Caco-2 (cell line): ENCODE measurements around the gene RALGDS. TPM values are rescaled to one million over a fixed set of nuclear protein-coding genes. Genes with fewer than 3 reads are reported as not detected.

Source experiments
- BruUV-seq: library from RNA; stranded (reverse); fragments of 400-500 nt; replicated peaks from 2 replicates; lab custom pipeline; 2021; lab: Mats Ljungman, UMichigan
- CTCF ChIA-PET: fragments of 300-600 bp; sonication (Branson Sonifier 250); formaldehyde crosslinking; loops from one replicate; lab custom pipeline; 2022; ENCODE audit warnings: antibody characterized with exemption; lab: Charles Lee
- POLR2A ChIA-PET: fragments of 300-600 bp; sonication (Branson Sonifier 250); formaldehyde crosslinking; loops from one replicate; lab custom pipeline; 2022; ENCODE audit warnings: antibody characterized with exemption; lab: Charles Lee
- DNase-seq, 2 experiments: peaks; one replicate each; pipeline versions ENCODE4 v3.0.0 to v3.0.0-alpha.2; 2020 to 2022
- H3K27me3 ChIP-seq: replicated peaks from 2 replicates; pipeline ENCODE4 v1.6.0; 2011; ENCODE audit warnings: low read length; ENCODE audit not compliant: control insufficient read depth, insufficient read depth
- H3K36me3 ChIP-seq: 2 replicates; pipeline ENCODE4 v1.5.1; 2011; ENCODE audit warnings: low read length; ENCODE audit not compliant: control insufficient read depth, insufficient read depth
- H3K4me1 ChIP-seq: fragments of 250-450 bp; sonication (Bioruptor Pico); 2 replicates; pipeline ENCODE4 v1.5.1; 2020; ENCODE audit warnings: mild to moderate bottlenecking
- H3K4me3 ChIP-seq: 2 replicates; pipeline ENCODE4 v1.5.1; 2011; ENCODE audit warnings: low read depth, mild to moderate bottlenecking, control low read depth, low read length
- H3K9me3 ChIP-seq: fragments of 250-450 bp; sonication (Bioruptor Pico); 2 replicates; pipeline ENCODE4 v1.5.1; 2020; ENCODE audit warnings: mild to moderate bottlenecking, moderate library complexity
- H3K27ac Mint-ChIP-seq: one replicate; pipeline ENCODE4 v1.8.0; 2022; ENCODE audit warnings: mixed read lengths; ENCODE audit not compliant: unreplicated experiment
- H3K27me3 Mint-ChIP-seq: one replicate; pipeline ENCODE4 v1.8.0; 2022; ENCODE audit warnings: mixed read lengths; ENCODE audit not compliant: insufficient read depth, unreplicated experiment
- H3K36me3 Mint-ChIP-seq: one replicate; pipeline ENCODE4 v1.8.0; 2022; ENCODE audit warnings: mild to moderate bottlenecking, mixed read lengths; ENCODE audit not compliant: insufficient read depth, unreplicated experiment
- H3K4me1 Mint-ChIP-seq: one replicate; pipeline ENCODE4 v1.8.0; 2022; ENCODE audit warnings: low read depth, mixed read lengths; ENCODE audit not compliant: unreplicated experiment
- H3K4me3 Mint-ChIP-seq: one replicate; pipeline ENCODE4 v1.8.0; 2022; ENCODE audit warnings: mild to moderate bottlenecking, moderate library complexity, mixed read lengths; ENCODE audit not compliant: unreplicated experiment
- H3K9me3 Mint-ChIP-seq: one replicate; pipeline ENCODE4 v1.8.0; 2022; ENCODE audit warnings: mixed read lengths; ENCODE audit not compliant: unreplicated experiment
- intact Hi-C: fragments of 100-400 bp; cut with micrococcal nuclease; formaldehyde crosslinking; loops from one replicate; pipeline ENCODE4 v1.10.0; 2022; ENCODE audit not compliant: unreplicated experiment
- total RNA-seq: library from RNA; stranded (reverse); gene quantifications from 2 replicates; pipeline ENCODE4 v1.2.3, GENCODE V29; 2022
- TF ChIP-seq, protein P1 (sequence below), 2 experiments: fragments of 200-600 bp in 1 of 2; IDR thresholded peaks; 1 replicate in 1 of 2; 2 replicates in 1 of 2; pipeline versions ENCODE4 v1.5.1 to v1.8.0; 2011 to 2022; ENCODE audit warnings: antibody characterized with exemption in 1 of 2, control low read depth in 1 of 2, inconsistent platforms in 1 of 2, low read depth in 1 of 2, low read length in 1 of 2, mild to moderate bottlenecking in 1 of 2, moderate library complexity in 1 of 2; ENCODE audit not compliant: insufficient read depth in 1 of 2, severe bottlenecking in 1 of 2, unreplicated experiment in 1 of 2

The RALGDS gene
- total RNA-seq, 1 experiment from 2014 or later = 18.7 TPM

DNA sequence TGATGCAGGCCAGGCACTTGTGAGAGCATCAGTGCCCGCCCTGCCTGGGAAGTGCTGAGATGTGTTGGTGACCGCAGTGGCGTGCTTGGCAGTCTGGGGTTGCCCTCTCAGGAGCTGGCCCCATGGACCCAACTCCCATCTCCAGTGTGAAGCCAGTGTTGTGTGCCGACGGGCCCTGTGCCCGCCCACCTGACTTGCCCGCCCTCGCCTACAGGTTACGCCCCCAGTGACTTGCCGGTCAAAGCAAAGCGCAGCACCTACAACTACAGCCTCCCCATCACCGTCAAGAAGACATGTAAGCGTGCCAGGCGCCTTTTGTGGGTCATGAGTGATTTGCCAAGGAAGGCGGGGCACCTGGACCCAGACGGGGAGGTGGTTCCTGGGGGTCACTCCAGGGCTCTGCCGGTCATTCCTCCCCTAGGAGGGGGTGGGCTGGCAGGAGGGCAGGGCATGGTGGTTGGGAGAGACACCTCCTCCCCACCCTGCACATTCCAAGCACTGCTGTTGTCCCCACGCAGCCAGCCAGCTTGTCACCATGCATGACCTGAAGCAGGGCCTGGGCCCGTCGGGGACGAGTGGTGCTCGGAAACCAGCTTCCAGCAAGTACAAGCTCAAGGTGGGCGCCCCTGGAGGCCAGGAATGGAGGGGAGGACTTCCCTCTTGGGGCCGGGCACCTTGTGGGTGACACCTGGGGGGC, 66.7 kb downstream of the RALGDS start:
- H3K36me3 Mint-ChIP-seq = peaks cover 59% of the 10 kb centered on the region
- H3K27me3 Mint-ChIP-seq = no peaks in the 10 kb centered on the region
- BruUV-seq = no TSS peak
- peaks cover 3% of the 10 kb centered on the region; the same call in 1 of the 2 replicates for H3K36me3 ChIP-seq
- H3K27me3 ChIP-seq = no peaks in the 10 kb centered on the region
- ChIA-PET CTCF (no interaction called here), POLR2A (no interaction called here)
- H3K4me3 ChIP-seq = no peak overlapping the region
- no peak overlapping the region for H3K4me3 Mint-ChIP-seq
- H3K27ac Mint-ChIP-seq = no peak overlapping the region
- no peaks in the 10 kb centered on the region for H3K4me1 Mint-ChIP-seq
- no peak for DNase-seq
- no peaks in the 10 kb centered on the region for H3K9me3 Mint-ChIP-seq
- intact Hi-C loops = no loop called here
- H3K4me1 ChIP-seq = no peaks in the 10 kb centered on the region
- TF ChIP-seq, protein P1, sequence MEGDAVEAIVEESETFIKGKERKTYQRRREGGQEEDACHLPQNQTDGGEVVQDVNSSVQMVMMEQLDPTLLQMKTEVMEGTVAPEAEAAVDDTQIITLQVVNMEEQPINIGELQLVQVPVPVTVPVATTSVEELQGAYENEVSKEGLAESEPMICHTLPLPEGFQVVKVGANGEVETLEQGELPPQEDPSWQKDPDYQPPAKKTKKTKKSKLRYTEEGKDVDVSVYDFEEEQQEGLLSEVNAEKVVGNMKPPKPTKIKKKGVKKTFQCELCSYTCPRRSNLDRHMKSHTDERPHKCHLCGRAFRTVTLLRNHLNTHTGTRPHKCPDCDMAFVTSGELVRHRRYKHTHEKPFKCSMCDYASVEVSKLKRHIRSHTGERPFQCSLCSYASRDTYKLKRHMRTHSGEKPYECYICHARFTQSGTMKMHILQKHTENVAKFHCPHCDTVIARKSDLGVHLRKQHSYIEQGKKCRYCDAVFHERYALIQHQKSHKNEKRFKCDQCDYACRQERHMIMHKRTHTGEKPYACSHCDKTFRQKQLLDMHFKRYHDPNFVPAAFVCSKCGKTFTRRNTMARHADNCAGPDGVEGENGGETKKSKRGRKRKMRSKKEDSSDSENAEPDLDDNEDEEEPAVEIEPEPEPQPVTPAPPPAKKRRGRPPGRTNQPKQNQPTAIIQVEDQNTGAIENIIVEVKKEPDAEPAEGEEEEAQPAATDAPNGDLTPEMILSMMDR (IDR thresholded peaks at IDR 0.05; ENCODE audit: insufficient read depth in 1 of 2, low read depth in 1 of 2, low read length in 1 of 2, severe bottlenecking in 1 of 2, unreplicated experiment in 1 of 2) = no peak
- H3K9me3 ChIP-seq = no peaks in the 10 kb centered on the region

DNA sequence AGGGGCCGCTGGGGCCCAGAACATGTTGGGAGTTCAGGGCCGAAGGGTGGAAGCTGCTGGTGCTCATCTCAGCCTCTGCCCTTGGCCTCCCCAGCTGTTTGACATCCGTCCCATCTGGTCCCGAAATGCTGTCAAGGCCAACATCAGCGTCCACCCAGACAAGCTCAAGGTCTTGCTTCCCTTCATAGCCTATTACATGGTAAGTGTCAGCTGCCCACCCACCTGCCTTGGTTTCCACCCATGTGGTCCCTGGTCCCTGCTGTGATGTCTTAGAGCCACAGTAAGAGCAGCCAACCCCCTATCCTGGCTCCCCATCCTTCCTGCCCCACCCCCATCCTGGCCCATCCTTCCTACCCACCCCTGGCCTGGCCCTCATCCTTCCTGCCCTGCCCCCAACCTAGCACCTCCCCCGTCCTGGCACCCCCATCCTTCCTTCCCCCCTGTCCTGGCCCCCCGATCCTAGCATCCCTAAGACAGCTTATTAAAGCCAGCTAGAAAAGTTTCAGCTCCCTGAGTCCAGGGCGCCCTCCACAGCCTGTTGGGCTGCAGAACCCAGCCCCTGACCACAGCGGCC, 69.0 kb downstream of the RALGDS start:
- ChIA-PET POLR2A (no interaction called here), CTCF (no interaction called here)
- H3K9me3 ChIP-seq = no peaks in the 10 kb centered on the region
- Mint-ChIP-seq H3K27me3 (no peaks in the 10 kb centered on the region), H3K4me3 (no peak overlapping the region), H3K36me3 (peaks cover 49% of the 10 kb centered on the region), H3K27ac (no peak overlapping the region), H3K9me3 (no peaks in the 10 kb centered on the region), H3K4me1 (no peaks in the 10 kb centered on the region)
- H3K4me1 ChIP-seq = no peaks in the 10 kb centered on the region
- no peak overlapping the region for H3K4me3 ChIP-seq
- no TSS peak for BruUV-seq
- 0 out of 2 replicates have a peak, but pooled peaks cover 1% of the 10 kb centered on the region for H3K36me3 ChIP-seq
- intact Hi-C loops = no loop called here
- no peaks in the 10 kb centered on the region for H3K27me3 ChIP-seq
- no peak for DNase-seq
- TF ChIP-seq, protein P1 (IDR thresholded peaks at IDR 0.05; ENCODE audit: insufficient read depth in 1 of 2, low read depth in 1 of 2, low read length in 1 of 2, severe bottlenecking in 1 of 2, unreplicated experiment in 1 of 2) = no peak

- intact Hi-C loops = no loop called here
- no TSS peak for BruUV-seq
- TF ChIP-seq, protein P1 (IDR thresholded peaks at IDR 0.05; ENCODE audit: insufficient read depth in 1 of 2, low read depth in 1 of 2, low read length in 1 of 2, severe bottlenecking in 1 of 2, unreplicated experiment in 1 of 2) = no peak
- Histone ChIP-seq H3K4me1 (no peaks in the 10 kb centered on the region), H3K27me3 (no peaks in the 10 kb centered on the region), H3K36me3 (0 out of 2 replicates have a peak, but pooled peaks cover 1% of the 10 kb centered on the region), H3K4me3 (no peak overlapping the region), H3K9me3 (no peaks in the 10 kb centered on the region)
- H3K27ac Mint-ChIP-seq = no peak overlapping the region
- no peak overlapping the region for H3K4me3 Mint-ChIP-seq
- DNase-seq = no peak
- H3K4me1 Mint-ChIP-seq = peaks cover 4% of the 10 kb centered on the region
- H3K9me3 Mint-ChIP-seq = no peaks in the 10 kb centered on the region
- peaks cover 54% of the 10 kb centered on the region for H3K36me3 Mint-ChIP-seq
- CTCF ChIA-PET = interaction anchor here (1.0 kb wide), 1 partner anchor 93 kb away, joined by 3 read pairs; no protein-coding TSS in a partner anchor
- H3K27me3 Mint-ChIP-seq = no peaks in the 10 kb centered on the region
- POLR2A ChIA-PET = no interaction called here
Observed at GRCh38 chr9:133051281-133051900, 69.6 kb downstream of the RALGDS start.
